DND-41 (cell line): Measurements from ENCODE around the gene KCNAB2.

Source experiments
- CTCF ChIP-seq: IDR thresholded peaks from 2 replicates; pipeline ENCODE4 v1.5.1; 2012; ENCODE audit warnings: borderline replicate concordance, low read length, moderate library complexity, mild to moderate bottlenecking; ENCODE audit not compliant: poor library complexity, severe bottlenecking; ENCODE audit errors: extremely low read depth
- EZH2 ChIP-seq: IDR thresholded peaks from 3 replicates; pipeline ENCODE4 v1.6.1; 2012; ENCODE audit warnings: borderline replicate concordance, low read depth, mild to moderate bottlenecking, moderate library complexity, low read length, inconsistent platforms; ENCODE audit not compliant: severe bottlenecking

- TF ChIP-seq CTCF (no peak), EZH2 (no peak)
Observed at GRCh38 chr1:6093071-6093470, 47.4 kb downstream of the KCNAB2 start.
